Activated naive CD4-positive, alpha-beta T cell (primary cell): ENCODE measurements around the gene CACNA2D3.

Experiments
- DNase-seq, 4 experiments: peaks; one replicate each; lab custom pipeline; 2025; lab: John Stamatoyannopoulos, UW

The CACNA2D3 gene

GRCh38 chr3:54127499-54128056, 5.2 kb downstream of the CACNA2D3 start:
- no peak for DNase-seq

GRCh38 chr3:54131026-54131605, 8.8 kb downstream of the CACNA2D3 start:
- no peak for DNase-seq

GRCh38 chr3:54131890-54132289, 9.5 kb downstream of the CACNA2D3 start:
- no peak for DNase-seq

- no peak for DNase-seq
Measured at GRCh38 chr3:54132685-54133084, 10.3 kb downstream of the CACNA2D3 start.

- no peak for DNase-seq
Measured at GRCh38 chr3:54133196-54133595, 10.8 kb downstream of the CACNA2D3 start.

GRCh38 chr3:54134155-54134554, 11.8 kb downstream of the CACNA2D3 start:
- DNase-seq, result no peak

GRCh38 chr3:54134713-54135112, 12.4 kb downstream of the CACNA2D3 start:
- DNase-seq, result no peak

GRCh38 chr3:54137311-54137710, 15.0 kb downstream of the CACNA2D3 start:
- no peak for DNase-seq

GRCh38 chr3:54138937-54139547, 16.7 kb downstream of the CACNA2D3 start:
- no peak for DNase-seq

- no peak for DNase-seq
Measured at GRCh38 chr3:54139630-54140029, 17.3 kb downstream of the CACNA2D3 start.

- no peak for DNase-seq
Measured at GRCh38 chr3:54144284-54144683, 21.9 kb downstream of the CACNA2D3 start.

GRCh38 chr3:54146506-54147239, 24.3 kb downstream of the CACNA2D3 start:
- no peak for DNase-seq

- DNase-seq, result no peak
Measured at GRCh38 chr3:54150864-54151467, 28.6 kb downstream of the CACNA2D3 start.

GRCh38 chr3:54153477-54153876, 31.1 kb downstream of the CACNA2D3 start:
- DNase-seq, result no peak

- DNase-seq, result no peak
Measured at GRCh38 chr3:54157860-54158259, 35.5 kb downstream of the CACNA2D3 start.

GRCh38 chr3:54159917-54160316, 37.6 kb downstream of the CACNA2D3 start:
- DNase-seq, result no peak

- DNase-seq, result no peak
Measured at GRCh38 chr3:54163441-54163840, 41.1 kb downstream of the CACNA2D3 start.

- no peak for DNase-seq
Measured at GRCh38 chr3:54164192-54164975, 42.0 kb downstream of the CACNA2D3 start.

- no peak for DNase-seq
Measured at GRCh38 chr3:54165865-54166264, 43.5 kb downstream of the CACNA2D3 start.

GRCh38 chr3:54167999-54168398, 45.6 kb downstream of the CACNA2D3 start:
- no peak for DNase-seq

- no peak for DNase-seq
Measured at GRCh38 chr3:54168451-54168850, 46.1 kb downstream of the CACNA2D3 start.

- DNase-seq, result no peak
Measured at GRCh38 chr3:54169524-54169923, 47.2 kb downstream of the CACNA2D3 start.
